Fibroblast of mammary gland (primary cell): ENCODE measurements around the gene DCDC2C.

Experiments used
- DNase-seq: peaks from one replicate; pipeline ENCODE4 v3.0.0-alpha.2; 2010; ENCODE audit warnings: low read depth
- H3K4me3 ChIP-seq: 2 replicates; pipeline ENCODE4 v1.5.1; 2011; ENCODE audit warnings: low read depth, mild to moderate bottlenecking, low read length, moderate library complexity; ENCODE audit not compliant: control insufficient read depth
- TF ChIP-seq, protein P1 (sequence below): conservative IDR thresholded peaks from 2 replicates; pipeline ENCODE4 v1.5.1; 2011; ENCODE audit warnings: low read depth, low read length, inconsistent platforms; ENCODE audit not compliant: control insufficient read depth, insufficient read depth

Gene DCDC2C

DNA sequence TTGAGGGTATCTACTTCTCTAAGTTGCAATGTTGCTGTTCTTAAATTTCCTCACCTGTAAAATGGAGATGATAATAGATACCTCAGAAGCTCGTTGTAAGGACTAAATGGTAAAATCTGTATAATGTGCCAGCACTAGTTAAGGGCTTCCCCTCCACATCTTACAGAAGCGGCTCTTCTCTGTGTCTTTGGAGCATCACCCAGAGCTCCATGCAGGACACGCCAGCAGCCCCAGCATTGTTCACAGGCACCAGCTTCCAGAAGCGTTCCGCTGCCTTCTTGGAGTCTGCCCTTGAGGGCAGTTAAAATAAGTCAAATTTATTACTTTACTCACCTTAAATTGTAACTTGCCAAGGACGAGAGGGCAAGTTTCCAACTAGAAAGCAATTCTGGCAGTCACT lies 5.8 kb downstream of the DCDC2C start:
- TF ChIP-seq, protein P1, sequence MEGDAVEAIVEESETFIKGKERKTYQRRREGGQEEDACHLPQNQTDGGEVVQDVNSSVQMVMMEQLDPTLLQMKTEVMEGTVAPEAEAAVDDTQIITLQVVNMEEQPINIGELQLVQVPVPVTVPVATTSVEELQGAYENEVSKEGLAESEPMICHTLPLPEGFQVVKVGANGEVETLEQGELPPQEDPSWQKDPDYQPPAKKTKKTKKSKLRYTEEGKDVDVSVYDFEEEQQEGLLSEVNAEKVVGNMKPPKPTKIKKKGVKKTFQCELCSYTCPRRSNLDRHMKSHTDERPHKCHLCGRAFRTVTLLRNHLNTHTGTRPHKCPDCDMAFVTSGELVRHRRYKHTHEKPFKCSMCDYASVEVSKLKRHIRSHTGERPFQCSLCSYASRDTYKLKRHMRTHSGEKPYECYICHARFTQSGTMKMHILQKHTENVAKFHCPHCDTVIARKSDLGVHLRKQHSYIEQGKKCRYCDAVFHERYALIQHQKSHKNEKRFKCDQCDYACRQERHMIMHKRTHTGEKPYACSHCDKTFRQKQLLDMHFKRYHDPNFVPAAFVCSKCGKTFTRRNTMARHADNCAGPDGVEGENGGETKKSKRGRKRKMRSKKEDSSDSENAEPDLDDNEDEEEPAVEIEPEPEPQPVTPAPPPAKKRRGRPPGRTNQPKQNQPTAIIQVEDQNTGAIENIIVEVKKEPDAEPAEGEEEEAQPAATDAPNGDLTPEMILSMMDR = no peak
- H3K4me3 ChIP-seq = no peak overlapping the region
- no peak for DNase-seq

DNA sequence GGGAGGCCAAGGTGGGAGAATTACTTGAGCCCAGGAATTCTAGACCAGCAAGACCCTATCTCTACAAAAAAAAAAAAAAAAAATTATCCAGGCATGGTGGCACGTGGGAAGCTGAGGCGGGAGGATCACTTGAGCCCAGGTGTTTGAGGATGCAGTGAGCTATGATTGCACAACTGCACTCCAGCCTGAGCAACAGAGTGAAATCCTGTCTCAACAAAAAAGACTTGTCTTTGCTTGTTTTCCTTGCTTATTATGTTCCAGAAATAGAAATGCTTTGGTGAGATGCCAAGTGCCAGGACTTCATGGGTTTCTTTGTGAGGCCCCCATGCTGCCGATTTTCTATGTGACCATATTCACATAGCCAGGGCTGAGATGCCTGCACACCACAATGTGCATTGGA lies 9.0 kb downstream of the DCDC2C start:
- TF ChIP-seq, protein P1 = no peak
- DNase-seq = no peak
- no peak overlapping the region for H3K4me3 ChIP-seq

DNA sequence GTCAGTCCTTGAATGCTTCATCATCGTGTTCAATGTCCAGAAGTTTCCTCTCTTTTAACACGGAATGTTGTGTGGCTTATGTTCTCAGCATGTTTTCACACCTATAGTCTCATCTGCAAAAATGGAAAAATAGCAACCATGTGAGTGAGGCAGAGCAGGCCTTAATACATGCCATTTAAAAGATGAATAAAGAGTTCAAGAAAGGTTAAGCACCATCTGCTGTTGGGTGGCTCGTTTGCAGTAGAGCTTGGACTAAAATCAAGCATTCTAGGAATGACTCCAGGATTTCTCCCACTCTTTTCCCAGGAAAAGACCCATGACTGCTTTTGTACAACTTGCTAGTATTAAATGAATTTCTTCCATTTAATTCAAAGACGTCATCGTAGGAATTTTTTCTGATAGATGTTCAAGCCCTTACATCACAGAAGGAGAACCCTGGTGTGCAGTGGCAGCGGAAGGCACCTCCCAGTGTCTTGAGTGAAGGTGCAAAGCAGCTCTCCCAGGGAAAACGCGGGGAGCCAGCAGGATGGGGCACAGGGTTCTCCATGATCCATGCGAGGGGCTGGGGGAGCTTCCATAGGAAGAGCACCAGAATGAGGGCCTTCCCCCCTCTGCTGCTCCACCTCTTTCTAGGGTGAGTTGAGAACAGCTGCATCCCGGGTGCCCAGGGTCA lies 9.6 kb downstream of the DCDC2C start:
- TF ChIP-seq, protein P1 = no peak
- peak; percentile 58 for DNase-seq
- no peak overlapping the region for H3K4me3 ChIP-seq

DNA sequence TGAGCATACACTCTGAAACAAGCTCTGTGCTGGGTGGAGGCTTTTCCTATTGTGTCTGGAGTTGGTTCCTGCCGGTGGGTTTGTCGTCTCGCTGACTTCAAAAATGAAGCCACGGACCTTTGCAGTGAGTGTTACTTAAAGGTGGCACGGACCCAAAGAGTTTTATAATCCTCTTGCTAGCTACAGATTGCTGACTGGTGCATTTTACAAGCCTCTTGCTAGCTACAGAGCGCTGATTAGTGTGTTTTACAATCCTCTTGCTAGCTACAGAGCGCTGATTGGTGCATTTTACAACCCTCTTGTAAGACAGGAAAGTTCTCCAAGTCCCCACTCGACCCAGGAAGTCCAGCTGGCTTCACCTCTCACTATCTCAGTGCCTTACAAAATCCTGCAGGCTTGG lies 15.3 kb downstream of the DCDC2C start:
- DNase-seq = no peak
- TF ChIP-seq, protein P1 = no peak
- H3K4me3 ChIP-seq = no peak overlapping the region

DNA sequence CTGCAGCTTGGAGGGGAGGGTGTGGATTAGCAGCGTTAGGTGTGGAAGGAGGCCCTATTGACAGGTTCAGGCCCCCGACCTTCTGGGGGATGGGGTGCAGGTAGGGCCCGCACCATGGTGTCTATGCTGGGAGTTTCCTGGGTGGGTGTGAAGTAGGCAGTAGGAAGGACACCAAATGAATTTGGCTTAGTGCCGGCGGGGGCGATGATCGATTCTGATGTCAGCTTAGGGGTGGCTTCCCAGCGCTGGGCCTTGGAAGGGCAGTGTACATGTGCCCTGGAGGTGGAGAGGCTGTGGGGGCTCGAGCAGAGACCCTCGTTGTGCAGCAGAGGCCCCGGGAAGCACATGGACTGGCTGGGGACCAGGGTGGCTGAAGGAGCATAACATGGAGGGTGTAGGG lies 21.6 kb downstream of the DCDC2C start:
- no peak for DNase-seq
- no peak overlapping the region for H3K4me3 ChIP-seq
- TF ChIP-seq, protein P1 = no peak

DNA sequence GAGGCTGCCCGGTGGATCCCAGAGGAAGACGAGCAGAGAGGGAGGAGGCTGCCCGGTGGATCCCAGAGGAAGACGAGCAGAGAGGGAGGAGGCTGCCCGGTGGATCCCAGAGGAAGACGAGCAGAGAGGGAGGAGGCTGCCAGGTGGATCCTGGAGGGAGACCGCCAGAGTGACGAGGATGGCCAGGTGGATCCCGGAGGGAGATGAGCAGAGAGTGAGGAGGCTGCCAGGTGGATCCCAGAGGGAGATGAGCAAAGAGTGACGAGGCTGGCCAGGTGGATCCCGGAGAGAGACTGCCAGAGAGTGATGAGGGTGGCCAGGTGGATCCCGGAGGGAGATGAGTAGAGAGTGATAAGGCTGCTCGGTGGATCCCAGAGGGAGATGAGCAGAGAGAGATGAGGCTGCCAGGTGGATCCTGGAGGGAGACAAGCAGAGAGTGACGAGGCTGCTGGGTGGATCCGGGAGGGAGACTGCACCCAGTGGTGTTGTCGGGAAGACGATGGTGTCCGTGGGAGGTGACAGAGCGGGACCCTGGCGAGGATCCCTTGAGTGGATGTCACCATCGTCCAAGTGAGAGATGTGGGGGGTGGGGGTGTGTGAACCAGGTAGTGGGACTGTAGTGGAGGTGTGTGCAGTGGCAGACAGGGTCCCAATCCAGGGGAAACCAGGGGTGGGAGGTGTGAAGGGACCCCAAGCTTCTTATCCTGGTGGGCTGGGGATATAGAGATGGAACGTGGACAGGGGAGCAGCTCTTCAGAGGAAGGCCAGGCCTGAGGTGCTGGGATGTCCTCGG lies 22.3 kb downstream of the DCDC2C start:
- TF ChIP-seq, protein P1 = no peak
- no peak for DNase-seq
- no peak overlapping the region for H3K4me3 ChIP-seq

DNA sequence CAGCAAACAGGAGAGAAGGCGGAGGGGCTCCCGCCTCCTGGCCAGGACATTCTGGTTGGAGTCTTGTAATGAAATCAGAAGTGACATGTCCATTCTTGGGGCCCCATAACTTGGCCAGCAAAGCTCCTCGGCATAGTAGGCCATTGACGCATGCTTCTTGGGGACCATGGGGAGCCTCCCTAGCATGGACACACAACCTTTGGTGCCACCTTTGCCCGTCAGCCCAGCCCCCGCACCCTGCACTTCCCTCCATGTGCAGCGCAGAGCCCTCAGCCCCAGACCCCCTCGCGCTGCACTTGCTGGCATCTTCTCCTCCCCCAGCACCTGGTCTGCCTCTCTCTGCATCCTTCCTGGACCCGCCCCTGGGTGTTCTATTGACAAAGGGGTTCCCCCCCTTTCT lies 23.1 kb downstream of the DCDC2C start:
- DNase-seq = no peak
- no peak overlapping the region for H3K4me3 ChIP-seq
- TF ChIP-seq, protein P1 = no peak
